K562 (cell line): ENCODE measurements around the gene CELF6. TPM values are rescaled to one million over a fixed set of nuclear protein-coding genes. Genes with fewer than 3 reads are reported as not detected.

Source experiments
- ATAC-seq: fragments of 200-7000 bp; cut with Tn5 transposase; 3 replicates; pipeline ENCODE4 v1.9.1; 2020; ENCODE audit warnings: moderate library complexity
- BruUV-seq: library from RNA; stranded (reverse); fragments of 400-500 nt; replicated peaks from 2 replicates; lab custom pipeline; 2021; lab: Mats Ljungman, UMichigan
- CTCF ChIA-PET: fragments of 300-600 bp; formaldehyde crosslinking; extraction: SDS; loops from one replicate; lab custom pipeline; 2021; ENCODE audit warnings: low intra/inter-chr PET ratio; lab: Yijun Ruan, JAX
- POLR2A ChIA-PET: fragments of 300-600, 350-650 bp; sonication (Branson Sonifier 250); formaldehyde crosslinking; extraction: SDS; loops from one replicate; lab custom pipeline; 2021; ENCODE audit warnings: antibody characterized with exemption, inconsistent platforms; lab: Yijun Ruan, JAX
- DNase-seq, 4 experiments: peaks; one replicate each; pipeline versions ENCODE4 v3.0.0 to v3.0.0-alpha.2; 2011 to 2018; ENCODE audit warnings: low spot score in 3 of 4, mixed read lengths in 3 of 4; ENCODE audit errors: extremely low read depth in 1 of 4
- FAIRE-seq: peaks from 2 replicates; lab custom pipeline; 2011; peaks lifted over from hg19 to GRCh38; lab: Jason Lieb, UNC
- H2AFZ ChIP-seq: 2 replicates; pipeline ENCODE4 v1.6.0; 2011; ENCODE audit warnings: low read depth, low read length, control low read depth, inconsistent platforms
- H3K27ac ChIP-seq: fragments of 200-600 bp; 3 replicates; pipeline ENCODE4 v1.8.0; 2011; ENCODE audit warnings: low read depth, mild to moderate bottlenecking, control low read depth, inconsistent platforms, low read length, moderate library complexity, mixed read lengths; ENCODE audit errors: extremely low read depth
- H3K27me3 ChIP-seq, 2 experiments: fragments of 300-600 bp in 1 of 2; 2 replicates in 1 of 2; 3 replicates in 1 of 2; pipeline versions ENCODE4 v1.6.0 to v1.8.0; 2011; ENCODE audit warnings: inconsistent platforms in 2 of 2, low read length in 2 of 2, mild to moderate bottlenecking in 1 of 2, mixed read lengths in 1 of 2, moderate library complexity in 1 of 2; ENCODE audit not compliant: control insufficient read depth in 2 of 2, insufficient read depth in 2 of 2
- H3K36me3 ChIP-seq: fragments of 300-600 bp; 3 replicates; pipeline ENCODE4 v1.8.0; 2011; ENCODE audit warnings: mild to moderate bottlenecking, low read length, inconsistent platforms; ENCODE audit not compliant: control insufficient read depth, insufficient read depth
- H3K4me1 ChIP-seq, 2 experiments: fragments of 200-600 bp in 1 of 2; replicated peaks in 1 of 2; 2 replicates in 1 of 2; 3 replicates in 1 of 2; pipeline versions ENCODE4 v1.5.1 to v1.8.0; 2011; ENCODE audit warnings: inconsistent platforms in 2 of 2, low read length in 2 of 2, mild to moderate bottlenecking in 1 of 2, mixed read lengths in 1 of 2, moderate library complexity in 1 of 2; ENCODE audit not compliant: control insufficient read depth in 2 of 2, insufficient read depth in 2 of 2
- H3K4me2 ChIP-seq: 2 replicates; pipeline ENCODE4 v1.6.1; 2011; ENCODE audit warnings: low read length, control low read depth, inconsistent platforms, mixed read lengths; ENCODE audit not compliant: insufficient read depth
- H3K4me3 ChIP-seq: fragments of 200-600 bp; sonication (generic), shearing (Covaris generic); 2 replicates; pipeline ENCODE4 v1.5.1; 2016; ENCODE audit warnings: control low read depth, inconsistent platforms
- H3K79me2 ChIP-seq: fragments of 200-600 bp; 3 replicates; pipeline ENCODE4 v1.8.0; 2011; ENCODE audit warnings: low read length, inconsistent platforms; ENCODE audit not compliant: control insufficient read depth, insufficient read depth
- H3K9ac ChIP-seq, 2 experiments: 2 replicates each; pipeline versions ENCODE4 v1.6.0 to v1.6.1; 2011; ENCODE audit warnings: low read depth in 2 of 2, low read length in 2 of 2, control low read depth in 1 of 2, inconsistent platforms in 1 of 2, mild to moderate bottlenecking in 1 of 2, mixed read lengths in 1 of 2; ENCODE audit not compliant: insufficient read depth in 1 of 2
- H3K9me1 ChIP-seq: one replicate; pipeline ENCODE4 v1.6.0; 2011; ENCODE audit warnings: inconsistent platforms, mild to moderate bottlenecking, low read length, moderate library complexity; ENCODE audit not compliant: control insufficient read depth, insufficient read depth
- H3K9me3 ChIP-seq: replicated peaks from 2 replicates; pipeline ENCODE4 v1.5.1; 2011; ENCODE audit warnings: low read depth, low read length, inconsistent platforms; ENCODE audit not compliant: control insufficient read depth, insufficient read depth
- H4K20me1 ChIP-seq: replicated peaks from 2 replicates; pipeline ENCODE4 v1.6.1; 2011; ENCODE audit warnings: low read length, inconsistent platforms, mixed read lengths; ENCODE audit not compliant: control insufficient read depth, insufficient read depth
- CCAR2 ChIP-seq: fragments of 200-400 bp; formaldehyde crosslinking; IDR thresholded peaks from 2 replicates; pipeline ENCODE4 v1.6.1; 2017; ENCODE audit warnings: mild to moderate bottlenecking, low read depth, low read length
- CXXC5 ChIP-seq: fragments of 250-450 bp; sonication (Bioruptor Pico); IDR thresholded peaks from 2 replicates; pipeline ENCODE4 v1.8.0; 2022; ENCODE audit warnings: inconsistent platforms, mild to moderate bottlenecking, moderate library complexity
- EP300 ChIP-seq: IDR thresholded peaks from 2 replicates; pipeline ENCODE4 v1.6.1; 2012; ENCODE audit warnings: low read length, improper control_type of control experiment
- ERF ChIP-seq: fragments of 450-650 bp; formaldehyde crosslinking; IDR thresholded peaks from 2 replicates; pipeline ENCODE4 v1.4.0; 2020; ENCODE audit warnings: mild to moderate bottlenecking, mixed read lengths
- NFIC ChIP-seq: fragments of 450-650 bp; IDR thresholded peaks from 2 replicates; pipeline ENCODE4 v1.6.1; 2017; ENCODE audit warnings: mild to moderate bottlenecking, inconsistent platforms
- TAF15 ChIP-seq: fragments of 200-400 bp; formaldehyde crosslinking; IDR thresholded peaks from 2 replicates; pipeline ENCODE4 v1.6.1; 2017; ENCODE audit warnings: mild to moderate bottlenecking, low read depth, low read length, moderate library complexity
- U2AF1 ChIP-seq: fragments of 200-400 bp; formaldehyde crosslinking; optimal IDR thresholded peaks from 2 replicates; pipeline ENCODE3; 2017; ENCODE audit warnings: mild to moderate bottlenecking, low read depth, low read length, moderate library complexity
- ZBTB1 ChIP-seq: sonication (generic); formaldehyde crosslinking; IDR thresholded peaks from 2 replicates; pipeline ENCODE4 v1.8.1; 2023; ENCODE audit warnings: missing genetic modification reagents, low read depth, mild to moderate bottlenecking, borderline replicate concordance
- ZBTB7A ChIP-seq: IDR thresholded peaks from 2 replicates; pipeline ENCODE4 v1.6.1; 2011; ENCODE audit warnings: low read depth, mild to moderate bottlenecking, low read length, moderate library complexity, borderline replicate concordance; ENCODE audit not compliant: control insufficient read depth
- ZNF140 ChIP-seq: fragments of 250-450 bp; sonication (Bioruptor Pico); IDR thresholded peaks from 2 replicates; pipeline ENCODE4 v1.8.0; 2021; ENCODE audit warnings: moderate library complexity, mild to moderate bottlenecking, inconsistent platforms
- WGBS: fragments of 100-300 bp; shearing (Covaris generic); methylation state at CpG from one replicate; pipeline ENCODE4 v1.1.6; 2016; ENCODE audit warnings: low coverage, mixed read lengths; ENCODE audit not compliant: insufficient coverage; ENCODE audit errors: missing lambda C conversion rate; 5-methylcytosine and 5-hydroxymethylcytosine counted together
- in situ Hi-C: fragments of 300-500 bp; cut with MboI; formaldehyde crosslinking; loops from 4 replicates; pipeline ENCODE4 v1.15.0; 2018; ENCODE audit warnings: inconsistent platforms, mixed read lengths
- intact Hi-C: fragments of 100-400 bp; cut with micrococcal nuclease; formaldehyde crosslinking; loops from 2 replicates; pipeline ENCODE4 v1.14.2; 2022
- polyA plus RNA-seq, 8 experiments: library from polyadenylated mRNA; depleted of rRNA in 4 of 8; stranded (reverse) in 5 of 8; unstranded in 3 of 8; fragments of >200 nt; fragmentation: Nextera tagmentation in 2 of 8; fragmentation: Illumina TruSeq in 1 of 8; extraction: Ambion mirVana in 2 of 8; extraction: Trizol in 1 of 8; gene quantifications; 2 replicates each; pipeline versions ENCODE4 v1.2.1 to v1.2.3, GENCODE V29; 2011 to 2014; ENCODE audit warnings: inconsistent platforms in 1 of 8, missing spikeins in 1 of 8
- total RNA-seq, 7 experiments: library from RNA; depleted of rRNA in 6 of 7; stranded (reverse); fragments of >200 nt in 6 of 7; fragmentation: Illumina TruSeq in 2 of 7; extraction: Trizol in 2 of 7; gene quantifications; 2 replicates each; pipeline versions ENCODE4 v1.2.1 to v1.2.3, GENCODE V29; 2011 to 2021; ENCODE audit warnings: low replicate concordance in 1 of 7
- TF ChIP-seq, protein P1 (sequence below), 2 experiments: fragments of 250-450 bp in 1 of 2; fragments of 450-650 bp in 1 of 2; sonication (Bioruptor Pico) in 1 of 2; IDR thresholded peaks; 2 replicates each; pipeline versions ENCODE4 v1.6.1 to v1.8.0; 2016 to 2021; ENCODE audit warnings: mild to moderate bottlenecking in 2 of 2, moderate library complexity in 2 of 2, missing compliant biosample characterization in 1 of 2, missing genetic modification characterization in 1 of 2
- TF ChIP-seq, protein P2 (sequence below): fragments of 450-650 bp; IDR thresholded peaks from 2 replicates; pipeline ENCODE4 v1.7.1; 2018; ENCODE audit warnings: mild to moderate bottlenecking, low read depth; ENCODE audit not compliant: partially characterized antibody
- TF ChIP-seq, protein P3 (sequence below): sonication (generic); formaldehyde crosslinking; IDR thresholded peaks from 2 replicates; pipeline ENCODE4 v1.8.0; 2022; ENCODE audit warnings: mild to moderate bottlenecking, missing genetic modification reagents

CELF6 gene
- total and polyA plus RNA-seq, 9 of the 15 experiments (the other 6 are each of a cell fraction or from before 2014, with no cell fraction given), result 0.01 to 0.11 TPM; not detected in 7

DNA sequence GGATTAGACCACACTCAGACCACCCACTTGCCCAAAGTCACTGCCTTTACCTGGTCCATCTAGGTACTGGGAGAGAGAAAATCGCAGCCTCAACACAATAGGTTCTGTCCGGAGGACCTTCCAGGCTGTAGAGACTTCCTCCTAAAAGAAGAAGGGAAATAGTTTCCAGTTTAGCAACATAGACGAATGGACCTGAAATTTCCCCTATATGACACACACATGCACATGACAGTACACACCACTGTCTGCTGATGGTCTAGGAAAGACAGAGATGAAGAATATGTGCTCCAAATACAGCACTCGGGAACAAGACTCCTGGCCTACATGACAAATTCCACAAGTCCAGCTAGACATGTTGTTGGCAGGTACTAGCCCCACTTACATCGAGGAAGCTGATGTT, 54.9 kb downstream of the CELF6 start:
- H3K4me3 ChIP-seq, result no peak overlapping the region
- DNase-seq (no peak), FAIRE-seq (no peak), ATAC-seq (no peak)
- H3K9ac ChIP-seq, result no peak overlapping the region
- no peaks in the 10 kb centered on the region for H3K4me1 ChIP-seq
- no peaks in the 10 kb centered on the region for H3K27me3 ChIP-seq
- H3K4me2 ChIP-seq, result no peak overlapping the region
- POLR2A ChIA-PET, result interaction anchor here (1.4 kb wide), 1 partner anchor 34 kb away, joined by 3 read pairs; the partner anchor contains the start of gene PKM
- no TSS peak for BruUV-seq
- no peaks in the 10 kb centered on the region for H3K79me2 ChIP-seq
- WGBS, result 85% methylated on average over 5 of the region's 5 CpGs
- intact Hi-C loops (no loop called here), in situ Hi-C loops (no loop called here)
- H3K36me3 ChIP-seq, result peaks cover 91% of the 10 kb centered on the region
- H3K27ac ChIP-seq, result no peak overlapping the region
- no peaks in the 10 kb centered on the region for H3K9me3 ChIP-seq
- CTCF ChIA-PET, result no interaction called here
- H2AFZ ChIP-seq, result no peak overlapping the region
- TF ChIP-seq CXXC5 (no peak), U2AF1 (no peak), CCAR2 (no peak), TAF15 (no peak), ZBTB1 (CRISPR knock-in tag) (no peak), NFIC (no peak), ZNF140 (no peak), EP300 (no peak), ERF (CRISPR knock-in tag) (no peak), ZBTB7A (no peak)
- TF ChIP-seq, protein P1, sequence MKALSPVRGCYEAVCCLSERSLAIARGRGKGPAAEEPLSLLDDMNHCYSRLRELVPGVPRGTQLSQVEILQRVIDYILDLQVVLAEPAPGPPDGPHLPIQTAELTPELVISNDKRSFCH (CRISPR knock-in tag; IDR thresholded peaks at IDR 0.05), result no peak
- TF ChIP-seq, protein P1 (tag; IDR thresholded peaks at IDR 0.05), result no peak
- TF ChIP-seq, protein P2, sequence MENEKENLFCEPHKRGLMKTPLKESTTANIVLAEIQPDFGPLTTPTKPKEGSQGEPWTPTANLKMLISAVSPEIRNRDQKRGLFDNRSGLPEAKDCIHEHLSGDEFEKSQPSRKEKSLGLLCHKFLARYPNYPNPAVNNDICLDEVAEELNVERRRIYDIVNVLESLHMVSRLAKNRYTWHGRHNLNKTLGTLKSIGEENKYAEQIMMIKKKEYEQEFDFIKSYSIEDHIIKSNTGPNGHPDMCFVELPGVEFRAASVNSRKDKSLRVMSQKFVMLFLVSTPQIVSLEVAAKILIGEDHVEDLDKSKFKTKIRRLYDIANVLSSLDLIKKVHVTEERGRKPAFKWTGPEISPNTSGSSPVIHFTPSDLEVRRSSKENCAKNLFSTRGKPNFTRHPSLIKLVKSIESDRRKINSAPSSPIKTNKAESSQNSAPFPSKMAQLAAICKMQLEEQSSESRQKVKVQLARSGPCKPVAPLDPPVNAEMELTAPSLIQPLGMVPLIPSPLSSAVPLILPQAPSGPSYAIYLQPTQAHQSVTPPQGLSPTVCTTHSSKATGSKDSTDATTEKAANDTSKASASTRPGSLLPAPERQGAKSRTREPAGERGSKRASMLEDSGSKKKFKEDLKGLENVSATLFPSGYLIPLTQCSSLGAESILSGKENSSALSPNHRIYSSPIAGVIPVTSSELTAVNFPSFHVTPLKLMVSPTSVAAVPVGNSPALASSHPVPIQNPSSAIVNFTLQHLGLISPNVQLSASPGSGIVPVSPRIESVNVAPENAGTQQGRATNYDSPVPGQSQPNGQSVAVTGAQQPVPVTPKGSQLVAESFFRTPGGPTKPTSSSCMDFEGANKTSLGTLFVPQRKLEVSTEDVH, result no peak
- TF ChIP-seq, protein P3, sequence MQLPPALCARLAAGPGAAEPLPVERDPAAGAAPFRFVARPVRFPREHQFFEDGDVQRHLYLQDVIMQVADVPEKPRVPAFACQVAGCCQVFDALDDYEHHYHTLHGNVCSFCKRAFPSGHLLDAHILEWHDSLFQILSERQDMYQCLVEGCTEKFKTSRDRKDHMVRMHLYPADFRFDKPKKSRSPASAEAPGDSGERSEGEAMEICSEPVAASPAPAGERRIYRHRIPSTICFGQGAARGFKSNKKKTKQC, result no peak
- no peaks in the 10 kb centered on the region for H3K9me1 ChIP-seq
- H4K20me1 ChIP-seq, result no peaks in the 10 kb centered on the region
